DND-41 (cell line): ENCODE data around the gene KCNK4.

Experiments used
- CTCF ChIP-seq: IDR thresholded peaks from 2 replicates; pipeline ENCODE4 v1.5.1; 2012; ENCODE audit warnings: borderline replicate concordance, low read length, moderate library complexity, mild to moderate bottlenecking; ENCODE audit not compliant: poor library complexity, severe bottlenecking; ENCODE audit errors: extremely low read depth
- EZH2 ChIP-seq: IDR thresholded peaks from 3 replicates; pipeline ENCODE4 v1.6.1; 2012; ENCODE audit warnings: borderline replicate concordance, low read depth, mild to moderate bottlenecking, moderate library complexity, low read length, inconsistent platforms; ENCODE audit not compliant: severe bottlenecking

DNA sequence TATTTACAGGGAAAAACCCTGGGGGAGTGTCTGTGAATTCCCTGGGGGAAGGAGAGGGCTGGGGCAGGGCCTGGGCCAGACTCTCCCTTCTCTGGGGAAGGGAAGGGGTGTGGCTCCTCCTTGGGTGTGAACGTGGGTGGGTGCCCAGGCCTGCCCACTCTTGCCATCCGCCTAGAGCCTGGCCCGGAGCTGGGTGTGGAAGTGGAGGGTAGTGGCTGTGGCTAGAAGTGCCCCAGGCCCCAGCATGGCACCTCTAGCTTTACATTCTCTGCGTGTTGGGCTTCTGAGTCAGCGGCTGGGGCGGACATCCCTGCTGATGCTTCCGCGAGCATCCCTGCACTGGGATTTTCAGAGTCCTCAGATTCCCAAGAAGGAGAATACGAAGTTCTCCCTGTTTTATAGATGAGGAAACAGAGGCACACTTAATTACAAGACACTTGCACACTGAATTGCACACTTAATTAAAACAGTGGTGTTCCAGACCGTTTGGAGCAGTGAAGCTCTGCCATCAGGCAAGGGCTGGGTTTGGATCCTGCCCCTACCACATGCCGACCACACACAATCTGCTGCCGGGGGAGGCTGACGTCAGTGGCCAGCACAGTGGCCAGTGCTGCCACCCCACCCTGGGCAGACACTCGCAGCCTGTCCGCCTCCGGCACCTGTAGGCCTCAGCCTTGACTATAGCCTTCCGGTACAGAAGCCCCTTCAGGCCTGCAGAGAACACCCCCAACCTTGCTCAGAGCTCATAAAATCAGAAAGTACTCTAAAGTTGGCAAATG is 14.3 kb upstream of the KCNK4 start:
- TF ChIP-seq CTCF (no peak), EZH2 (no peak)
